ENCODE data around the gene TSEN15. TPM values are rescaled to one million over a fixed set of nuclear protein-coding genes. Genes with fewer than 3 reads are reported as not detected.

The TSEN15 gene
- polyA plus RNA-seq, 2 of the 4 experiments (the other 2 are of a cell fraction) = 36.7 to 79.9 TPM

GRCh38 chr1:184060316-184060715 is 8.8 kb downstream of the TSEN15 start:
- Histone ChIP-seq H3K9me3 (no peaks in the 10 kb centered on the region), H3K4me2 (no peak overlapping the region), H3K4me1 (peaks cover 27% of the 10 kb centered on the region), H3K4me3 (no peak overlapping the region), H3K27ac (no peak overlapping the region)
- FAIRE-seq = no peak
- ChIA-PET CTCF (no interaction called here), POLR2A (interaction anchor here (1.3 kb wide), 1 partner anchor 9 kb away, joined by 4 read pairs; the partner anchor contains the start of gene TSEN15)
- ATAC-seq = no peak
- TF ChIP-seq BHLHE40 (IDR thresholded peaks at IDR 0.05; ENCODE audit: low read depth, low read length) = no peak
- TF ChIP-seq KDM1A (IDR thresholded peaks at IDR 0.05; ENCODE audit: low read depth) = no peak
- TF ChIP-seq ELK1 (IDR thresholded peaks at IDR 0.05; ENCODE audit: low read depth, low read length) = no peak
- TF ChIP-seq HOXB5 (CRISPR knock-in tag; IDR thresholded peaks at IDR 0.05) = no peak
- no peak for TF ChIP-seq RAD21 (conservative IDR thresholded peaks at IDR 0.05 in 1 of 2, IDR thresholded peaks at IDR 0.05 in 1 of 2)
- TF ChIP-seq EHMT2 (IDR thresholded peaks at IDR 0.05; ENCODE audit: low read depth) = no peak
- TF ChIP-seq SREBF2 (IDR thresholded peaks at IDR 0.05) = no peak
- no peak for TF ChIP-seq RNF2 (IDR thresholded peaks at IDR 0.05; ENCODE audit: borderline replicate concordance, low read depth)
- TF ChIP-seq HEYL (CRISPR knock-in tag; IDR thresholded peaks at IDR 0.05) = no peak
- TF ChIP-seq TP53 (CRISPR knock-in tag; IDR thresholded peaks at IDR 0.05) = no peak
- no peak for TF ChIP-seq RARB (CRISPR knock-in tag; IDR thresholded peaks at IDR 0.05)
- no peak for TF ChIP-seq ZSCAN20 (CRISPR knock-in tag; IDR thresholded peaks at IDR 0.05)
- no peak for TF ChIP-seq CBX8 (IDR thresholded peaks at IDR 0.05)
- TF ChIP-seq EP300 (IDR thresholded peaks at IDR 0.05) = no peak
- TF ChIP-seq NR3C1 (IDR thresholded peaks at IDR 0.05) = no peak
- no peak for TF ChIP-seq TFCP2L1 (CRISPR knock-in tag; IDR thresholded peaks at IDR 0.05)
- no peak for TF ChIP-seq HOXB13 (CRISPR knock-in tag; IDR thresholded peaks at IDR 0.05; ENCODE audit: low read depth)
- DNase-seq (ENCODE audit: low read depth in 1 of 2, low spot score in 1 of 2) = no peak
- WGBS (ENCODE audit: missing lambda C conversion rate) = 82% methylated on average over 3 of the region's 3 CpGs

GRCh38 chr1:184061396-184062003 is 10.0 kb downstream of the TSEN15 start:
- peak in 1 of 2 experiments; percentile 31 for DNase-seq (ENCODE audit: low read depth in 1 of 2, low spot score in 1 of 2)
- peak in 1 of 2 experiments; percentile 57; a peak in 3 of 6 replicates for ATAC-seq
- Histone ChIP-seq H3K4me2 (peak overlapping the region; percentile 39), H3K4me1 (peaks cover 25% of the 10 kb centered on the region), H3K27ac (no peak overlapping the region), H3K4me3 (no peak overlapping the region), H3K9me3 (no peaks in the 10 kb centered on the region)
- FAIRE-seq = no peak
- ChIA-PET POLR2A (no interaction called here), CTCF (no interaction called here)
- no peak for TF ChIP-seq ZSCAN20 (CRISPR knock-in tag; IDR thresholded peaks at IDR 0.05)
- TF ChIP-seq PBX3 (IDR thresholded peaks at IDR 0.05) = no peak
- TF ChIP-seq SREBF2 (IDR thresholded peaks at IDR 0.05) = no peak
- TF ChIP-seq HOXB13 (CRISPR knock-in tag; IDR thresholded peaks at IDR 0.05; ENCODE audit: low read depth) = no peak
- no peak for TF ChIP-seq MYC (IDR thresholded peaks at IDR 0.05; ENCODE audit: borderline replicate concordance, low read length)
- TF ChIP-seq ELK1 (IDR thresholded peaks at IDR 0.05; ENCODE audit: low read depth, low read length) = no peak
- TF ChIP-seq RAD21 (conservative IDR thresholded peaks at IDR 0.05 in 1 of 2, IDR thresholded peaks at IDR 0.05 in 1 of 2) = no peak
- no peak for TF ChIP-seq EHMT2 (IDR thresholded peaks at IDR 0.05; ENCODE audit: low read depth)
- TF ChIP-seq GATA3 (IDR thresholded peaks at IDR 0.05; ENCODE audit: borderline replicate concordance) = no peak
- WGBS (ENCODE audit: missing lambda C conversion rate) = 33% methylated on average over 2 of the region's 2 CpGs
